GM06990 (cell line): ENCODE data around the gene LDLRAD4.
A peak's percentile ranks its signal among the peaks of the same experiment; 100 is the strongest.

Source experiments
- DNase-seq: peaks from one replicate; pipeline ENCODE4 v3.0.0-alpha.2; 2011; ENCODE audit not compliant: insufficient read length; ENCODE audit errors: extremely low read depth
- H3K27me3 ChIP-seq: replicated peaks from 2 replicates; pipeline ENCODE4 v1.6.0; 2011; ENCODE audit warnings: low read length; ENCODE audit not compliant: control insufficient read depth, insufficient read depth
- H3K36me3 ChIP-seq: 2 replicates; pipeline ENCODE4 v1.5.1; 2011; ENCODE audit warnings: low read length; ENCODE audit not compliant: control insufficient read depth, insufficient read depth
- H3K4me3 ChIP-seq: replicated peaks from 2 replicates; pipeline ENCODE4 v1.5.1; 2011; ENCODE audit warnings: low read depth, mild to moderate bottlenecking, control low read depth, low read length
- CTCF ChIP-seq: IDR thresholded peaks from 2 replicates; pipeline ENCODE4 v1.5.1; 2011; ENCODE audit warnings: low read length, control low read depth, mild to moderate bottlenecking, inconsistent platforms; ENCODE audit not compliant: insufficient read depth, poor library complexity, severe bottlenecking

Gene LDLRAD4

GRCh38 chr18:13217971-13218367, 591 bp upstream of the LDLRAD4 start:
- no peak for TF ChIP-seq CTCF
- DNase-seq = no peak
- Histone ChIP-seq H3K4me3 (peak overlapping the region; percentile 44), H3K36me3 (no peaks in the 10 kb centered on the region), H3K27me3 (peaks cover 2% of the 10 kb centered on the region)

- Histone ChIP-seq H3K4me3 (no peak overlapping the region), H3K27me3 (peaks cover under 1% of the 10 kb centered on the region), H3K36me3 (no peaks in the 10 kb centered on the region)
- TF ChIP-seq CTCF = no peak
- DNase-seq = no peak
Observed at GRCh38 chr18:13218997-13219396, 437 bp downstream of the LDLRAD4 start.

DNA sequence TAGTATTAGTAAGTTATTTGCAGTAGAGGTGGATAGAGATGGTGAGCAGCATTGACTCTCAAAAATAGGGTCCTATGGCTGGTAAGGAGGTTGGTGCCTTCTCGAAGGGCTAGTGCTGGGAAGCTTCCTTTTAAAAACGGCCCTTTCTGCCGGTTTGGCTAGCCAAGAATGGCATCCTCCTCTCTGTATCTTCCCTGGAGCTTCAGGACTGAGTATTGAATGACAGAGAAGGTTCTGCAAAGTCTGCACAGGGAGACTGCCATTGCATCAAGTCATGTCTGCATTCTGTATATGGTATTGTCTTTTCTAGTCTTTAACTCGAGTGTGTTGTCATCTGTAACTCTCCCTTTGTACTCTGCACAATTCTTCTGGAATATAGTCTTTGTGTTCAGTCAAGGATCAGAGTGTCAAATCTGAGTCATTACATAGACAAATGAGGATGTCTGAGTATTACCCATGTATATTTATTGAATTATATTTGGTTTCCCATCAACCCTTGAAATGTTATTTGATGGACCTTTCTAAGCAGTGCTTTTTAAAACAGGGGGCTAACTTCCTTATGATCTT, 1.1 kb downstream of the LDLRAD4 start:
- no peak for DNase-seq
- no peaks in the 10 kb centered on the region; the same call in none of the 2 replicates for H3K27me3 ChIP-seq
- H3K4me3 ChIP-seq = no peak overlapping the region
- no peaks in the 10 kb centered on the region for H3K36me3 ChIP-seq
- TF ChIP-seq CTCF = no peak

DNA sequence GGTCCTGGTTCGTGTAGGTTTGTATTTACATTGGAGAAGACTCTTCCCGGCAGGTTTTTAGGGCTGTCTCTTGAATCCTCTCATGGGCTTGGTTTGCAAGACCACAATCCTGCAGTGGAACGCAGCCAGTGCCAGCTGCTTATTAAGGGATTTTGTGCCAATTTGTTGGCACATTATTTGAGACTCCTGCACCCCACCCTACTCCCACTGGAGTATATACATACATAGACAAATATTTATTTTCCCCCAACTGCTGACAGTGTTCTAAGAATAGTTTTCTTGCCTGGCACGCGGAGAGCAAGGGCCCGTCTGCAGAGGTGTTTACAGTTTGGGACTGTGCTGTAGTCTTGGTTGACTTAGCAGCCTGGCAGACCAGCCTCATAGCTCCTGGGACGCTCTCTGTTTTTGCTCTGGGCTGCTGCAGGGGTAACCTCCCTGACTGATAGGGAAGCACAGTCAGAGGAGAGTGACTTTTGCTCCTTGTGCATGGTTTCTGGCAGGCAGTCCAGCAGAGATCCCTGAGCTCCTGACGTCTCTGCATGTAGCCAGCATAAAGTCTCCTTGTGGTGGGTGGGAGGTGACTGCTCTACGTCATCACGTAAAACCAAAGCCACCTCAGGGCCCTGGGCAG, 1.9 kb downstream of the LDLRAD4 start:
- TF ChIP-seq CTCF = no peak
- H3K36me3 ChIP-seq = no peaks in the 10 kb centered on the region
- H3K4me3 ChIP-seq = no peak overlapping the region
- no peak for DNase-seq
- no peaks in the 10 kb centered on the region; the same call in none of the 2 replicates for H3K27me3 ChIP-seq

GRCh38 chr18:13221869-13222855, 3.6 kb downstream of the LDLRAD4 start:
- H3K4me3 ChIP-seq = no peak overlapping the region
- no peak for TF ChIP-seq CTCF
- H3K36me3 ChIP-seq = no peaks in the 10 kb centered on the region
- H3K27me3 ChIP-seq = no peaks in the 10 kb centered on the region; the same call in none of the 2 replicates
- DNase-seq = no peak
